Measurements from ENCODE around the gene AQP7.

DNA sequence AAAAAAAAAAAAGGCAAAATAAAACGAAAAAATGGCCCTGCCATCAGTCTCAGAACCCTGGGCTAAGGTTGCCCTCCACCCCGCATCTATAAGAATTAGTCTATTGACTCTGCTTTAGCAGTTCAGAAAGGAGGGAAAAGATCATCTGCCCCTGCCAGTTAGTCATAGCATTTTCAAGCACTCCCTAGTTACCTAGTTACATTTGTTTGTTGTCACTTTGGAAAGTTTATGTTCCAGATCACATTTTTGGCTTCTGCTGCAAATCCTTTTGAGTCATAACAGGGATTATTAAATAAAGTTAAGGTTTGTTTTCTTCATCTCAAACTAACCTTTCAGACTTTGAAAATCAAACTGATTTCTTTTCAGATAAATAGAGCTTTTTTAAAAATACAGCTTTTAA lies 52.1 kb downstream of the AQP7 start:
- TF ChIP-seq CTCF (IDR thresholded peaks at IDR 0.05) (no peak), POLR2A (IDR thresholded peaks at IDR 0.05) (no peak)

Data from adrenal gland (tissue), 5 donors.